SH-SY5Y (cell line): ENCODE measurements around the gene OR5AK2.

Source experiments
- GATA2 ChIP-seq: IDR thresholded peaks from 2 replicates; pipeline ENCODE4 v1.6.1; 2011; ENCODE audit warnings: mild to moderate bottlenecking, low read depth, low read length
- GATA3 ChIP-seq: IDR thresholded peaks from 2 replicates; pipeline ENCODE4 v1.6.1; 2011; ENCODE audit warnings: low read depth, mild to moderate bottlenecking, low read length, moderate library complexity

OR5AK2 gene

GRCh38 chr11:56988614-56989013 lies at the start of gene OR5AK2:
Gene OR5AK2 (plus strand): TSS chr11:56988914. CDS start chr11:56988914, 0 bp downstream.
- no peak for TF ChIP-seq GATA3
- no peak for TF ChIP-seq GATA2

GRCh38 chr11:56948991-56949515 lies 39.7 kb upstream of the OR5AK2 start:
- no peak for TF ChIP-seq GATA2
- no peak for TF ChIP-seq GATA3

- TF ChIP-seq GATA2 (no peak), GATA3 (no peak)
Measured at GRCh38 chr11:56950510-56950909, 38.2 kb upstream of the OR5AK2 start.

GRCh38 chr11:56961609-56962008 lies 27.1 kb upstream of the OR5AK2 start:
- TF ChIP-seq GATA3, result no peak
- no peak for TF ChIP-seq GATA2

GRCh38 chr11:56967726-56968125 lies 21.0 kb upstream of the OR5AK2 start:
- no peak for TF ChIP-seq GATA3
- no peak for TF ChIP-seq GATA2

GRCh38 chr11:56968524-56968923 lies 20.2 kb upstream of the OR5AK2 start:
- no peak for TF ChIP-seq GATA3
- TF ChIP-seq GATA2, result no peak

- TF ChIP-seq GATA2 (no peak), GATA3 (no peak)
Measured at GRCh38 chr11:56977314-56977713, 11.4 kb upstream of the OR5AK2 start.

GRCh38 chr11:56990702-56991101 lies 2.0 kb downstream of the OR5AK2 start:
- TF ChIP-seq GATA2, result no peak
- no peak for TF ChIP-seq GATA3

GRCh38 chr11:56994532-56994931 lies 5.8 kb downstream of the OR5AK2 start:
- TF ChIP-seq GATA2 (no peak), GATA3 (no peak)

- TF ChIP-seq GATA2 (no peak), GATA3 (no peak)
Measured at GRCh38 chr11:57001674-57002401, 13.1 kb downstream of the OR5AK2 start.

GRCh38 chr11:57008373-57008772 lies 19.7 kb downstream of the OR5AK2 start:
- TF ChIP-seq GATA3 (no peak), GATA2 (no peak)

GRCh38 chr11:57015679-57016078 lies 27.0 kb downstream of the OR5AK2 start:
- no peak for TF ChIP-seq GATA2
- no peak for TF ChIP-seq GATA3

- TF ChIP-seq GATA3 (no peak), GATA2 (no peak)
Measured at GRCh38 chr11:57031556-57031955, 42.8 kb downstream of the OR5AK2 start.
